Adrenal gland (tissue), 5 donors: ENCODE data around the gene DEUP1.

Experiments
- POLR2A ChIP-seq, 2 donors: fragments of 450-650 bp; IDR thresholded peaks; one replicate each; pipeline ENCODE4 v1.6.1; 2017; ENCODE audit warnings: antibody characterized with exemption in 2 of 2, mild to moderate bottlenecking in 2 of 2, moderate library complexity in 1 of 2
- TF ChIP-seq, protein P1 (sequence below), 6 experiments: fragments of 450-650 bp in 4 of 6; fragments of 200-600 bp in 2 of 6; sonication (generic) in 1 of 6; IDR thresholded peaks; 1 replicate in 5 of 6; 2 replicates in 1 of 6; pipeline versions ENCODE4 v1.5.1 to v1.8.0; 2016 to 2021; ENCODE audit warnings: antibody characterized with exemption in 6 of 6, mild to moderate bottlenecking in 2 of 6, moderate library complexity in 1 of 6
- donor health status: DM: no; HTN: no; CAD: no.

DNA sequence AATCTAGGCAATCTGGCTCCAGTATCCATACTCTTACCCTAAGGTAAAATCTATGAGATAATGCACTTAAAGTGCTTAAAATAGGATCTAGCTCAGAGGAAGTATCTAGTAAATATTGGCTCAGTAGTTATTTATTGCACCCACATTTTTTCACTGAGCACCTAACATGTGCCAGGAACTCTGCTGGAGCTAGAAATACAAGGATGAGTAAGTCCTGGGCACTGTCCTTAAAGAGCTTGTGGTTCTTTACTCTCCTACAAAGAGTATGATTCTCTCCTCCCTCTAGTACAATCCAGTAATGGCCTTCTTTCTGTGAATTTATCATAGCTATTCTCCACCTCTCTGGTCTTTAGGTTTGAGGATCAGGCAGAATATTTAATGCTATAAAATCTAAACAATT is 59.2 kb downstream of the DEUP1 start:
- TF ChIP-seq, protein P1, sequence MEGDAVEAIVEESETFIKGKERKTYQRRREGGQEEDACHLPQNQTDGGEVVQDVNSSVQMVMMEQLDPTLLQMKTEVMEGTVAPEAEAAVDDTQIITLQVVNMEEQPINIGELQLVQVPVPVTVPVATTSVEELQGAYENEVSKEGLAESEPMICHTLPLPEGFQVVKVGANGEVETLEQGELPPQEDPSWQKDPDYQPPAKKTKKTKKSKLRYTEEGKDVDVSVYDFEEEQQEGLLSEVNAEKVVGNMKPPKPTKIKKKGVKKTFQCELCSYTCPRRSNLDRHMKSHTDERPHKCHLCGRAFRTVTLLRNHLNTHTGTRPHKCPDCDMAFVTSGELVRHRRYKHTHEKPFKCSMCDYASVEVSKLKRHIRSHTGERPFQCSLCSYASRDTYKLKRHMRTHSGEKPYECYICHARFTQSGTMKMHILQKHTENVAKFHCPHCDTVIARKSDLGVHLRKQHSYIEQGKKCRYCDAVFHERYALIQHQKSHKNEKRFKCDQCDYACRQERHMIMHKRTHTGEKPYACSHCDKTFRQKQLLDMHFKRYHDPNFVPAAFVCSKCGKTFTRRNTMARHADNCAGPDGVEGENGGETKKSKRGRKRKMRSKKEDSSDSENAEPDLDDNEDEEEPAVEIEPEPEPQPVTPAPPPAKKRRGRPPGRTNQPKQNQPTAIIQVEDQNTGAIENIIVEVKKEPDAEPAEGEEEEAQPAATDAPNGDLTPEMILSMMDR (IDR thresholded peaks at IDR 0.05): no peak
- TF ChIP-seq POLR2A (IDR thresholded peaks at IDR 0.05): no peak
